Measurements from ENCODE around the gene CPPED1.
"Not testable (repeated sequence)": the region's sequence is repeated elsewhere in the genome, so short reads cannot be mapped to it uniquely, and the experiment has no call there.

Gene CPPED1

DNA sequence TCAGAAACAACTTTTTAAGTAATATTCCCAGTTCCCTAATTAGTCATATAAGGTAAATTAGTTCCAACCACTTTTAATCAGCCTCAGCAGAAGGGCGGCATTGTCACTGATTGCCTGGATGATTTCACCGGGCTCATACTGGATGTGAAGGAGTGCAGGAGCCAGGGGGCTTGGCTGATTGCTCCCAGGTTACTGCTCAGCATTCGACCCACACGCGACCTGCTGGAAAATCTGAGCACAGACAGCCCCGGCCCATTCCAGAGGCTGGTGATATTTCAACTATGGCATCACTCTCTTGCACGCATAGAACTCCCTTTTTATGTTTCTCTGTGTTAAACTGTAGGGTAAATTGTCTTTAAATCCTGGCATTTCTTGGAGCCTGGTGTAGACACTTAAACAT is 34.2 kb downstream of the CPPED1 start:
- no peak for DNase-seq (ENCODE audit: low read depth)
- H3K4me3 ChIP-seq (ENCODE audit: control insufficient read depth, low read depth, low read length), result no peak overlapping the region
- no peak for TF ChIP-seq CTCF (conservative IDR thresholded peaks at IDR 0.05; ENCODE audit: control insufficient read depth, insufficient read depth, low read depth, low read length)

DNA sequence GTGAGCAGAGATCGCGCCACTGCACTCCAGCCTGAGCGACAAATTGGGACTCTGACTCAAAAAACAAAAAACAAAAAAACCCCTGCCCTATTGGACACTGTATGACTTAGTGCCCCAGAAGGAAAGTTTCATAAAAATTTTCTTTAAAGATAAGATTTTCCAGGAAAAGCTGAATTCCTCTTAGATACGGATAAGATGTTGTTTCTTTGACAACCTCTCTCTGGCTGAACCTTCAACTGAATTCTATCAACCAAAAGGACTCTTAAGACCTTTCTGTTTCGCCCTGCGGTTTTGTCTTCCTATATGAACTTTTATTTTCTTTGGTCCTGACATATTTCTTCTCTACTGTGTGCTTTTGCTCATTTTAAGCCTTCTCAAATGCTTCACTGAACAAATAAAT is 35.8 kb downstream of the CPPED1 start:
- no peak for DNase-seq (ENCODE audit: low read depth)
- TF ChIP-seq CTCF (conservative IDR thresholded peaks at IDR 0.05; ENCODE audit: control insufficient read depth, insufficient read depth, low read depth, low read length), result no peak
- H3K4me3 ChIP-seq (ENCODE audit: control insufficient read depth, low read depth, low read length), result no peak overlapping the region

DNA sequence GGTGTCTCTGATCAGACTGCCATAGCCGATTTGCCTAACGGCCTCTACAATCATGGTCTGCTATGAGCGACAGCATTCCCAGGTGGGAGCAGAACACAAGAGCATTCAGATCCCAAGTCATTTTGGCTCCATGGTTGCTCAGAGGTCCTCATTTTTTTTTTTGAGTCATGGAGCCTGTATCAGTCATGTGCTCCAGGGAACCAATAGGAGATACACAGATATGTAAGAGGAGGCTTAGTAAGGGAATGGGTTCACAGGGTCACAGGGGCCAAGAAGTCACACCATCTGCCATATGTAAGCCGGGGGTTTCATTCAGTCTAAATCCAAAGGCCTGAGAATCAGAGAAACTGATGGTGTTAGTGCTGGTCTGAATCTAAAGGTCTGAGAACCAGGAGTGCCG is 36.8 kb downstream of the CPPED1 start:
- no peak overlapping the region for H3K4me3 ChIP-seq (ENCODE audit: control insufficient read depth, low read depth, low read length)
- DNase-seq (ENCODE audit: low read depth), result no peak
- TF ChIP-seq CTCF (conservative IDR thresholded peaks at IDR 0.05; ENCODE audit: control insufficient read depth, insufficient read depth, low read depth, low read length), result no peak

GRCh38 chr16:12766208-12766607 is 37.5 kb downstream of the CPPED1 start:
- not testable (repeated sequence) for H3K4me3 ChIP-seq (ENCODE audit: control insufficient read depth, low read depth, low read length)

GRCh38 chr16:12764813-12765488 is 38.7 kb downstream of the CPPED1 start:
- no peak for TF ChIP-seq CTCF (conservative IDR thresholded peaks at IDR 0.05; ENCODE audit: control insufficient read depth, insufficient read depth, low read depth, low read length)
- DNase-seq (ENCODE audit: low read depth), result no peak
- H3K4me3 ChIP-seq (ENCODE audit: control insufficient read depth, low read depth, low read length), result no peak overlapping the region

More at GRCh38 chr16:12766208-12766607, 37.5 kb downstream of the CPPED1 start:
- not testable (repeated sequence) for DNase-seq (ENCODE audit: low read depth)

GRCh38 chr16:12763517-12763916 is 40.2 kb downstream of the CPPED1 start:
- H3K4me3 ChIP-seq (ENCODE audit: control insufficient read depth, low read depth, low read length), result no peak overlapping the region
- DNase-seq (ENCODE audit: low read depth), result no peak
- no peak for TF ChIP-seq CTCF (conservative IDR thresholded peaks at IDR 0.05; ENCODE audit: control insufficient read depth, insufficient read depth, low read depth, low read length)

- H3K4me3 ChIP-seq (ENCODE audit: control insufficient read depth, low read depth, low read length), result no peak overlapping the region
- no peak for DNase-seq (ENCODE audit: low read depth)
- TF ChIP-seq CTCF (conservative IDR thresholded peaks at IDR 0.05; ENCODE audit: control insufficient read depth, insufficient read depth, low read depth, low read length), result no peak
Observed at GRCh38 chr16:12760819-12761611, 42.7 kb downstream of the CPPED1 start.
